Keratinocyte (primary cell): Measurements from ENCODE around the gene PROC.

Source experiments
- EZH2 ChIP-seq: IDR thresholded peaks from one replicate; pipeline ENCODE4 v1.6.1; 2012; ENCODE audit warnings: inconsistent platforms, mild to moderate bottlenecking, low read length, moderate library complexity
- TF ChIP-seq, protein P1 (sequence below), 3 experiments: IDR thresholded peaks in 1 of 3; conservative IDR thresholded peaks in 1 of 3; optimal IDR thresholded peaks in 1 of 3; 2 replicates in 2 of 3; 3 replicates in 1 of 3; pipeline versions ENCODE3 to v1.5.1; 2011; ENCODE audit warnings: low read length in 3 of 3, mild to moderate bottlenecking in 3 of 3, moderate library complexity in 2 of 3, control low read depth in 1 of 3, inconsistent platforms in 1 of 3; ENCODE audit not compliant: insufficient read depth in 2 of 3; ENCODE audit errors: extremely low read depth in 1 of 3

DNA sequence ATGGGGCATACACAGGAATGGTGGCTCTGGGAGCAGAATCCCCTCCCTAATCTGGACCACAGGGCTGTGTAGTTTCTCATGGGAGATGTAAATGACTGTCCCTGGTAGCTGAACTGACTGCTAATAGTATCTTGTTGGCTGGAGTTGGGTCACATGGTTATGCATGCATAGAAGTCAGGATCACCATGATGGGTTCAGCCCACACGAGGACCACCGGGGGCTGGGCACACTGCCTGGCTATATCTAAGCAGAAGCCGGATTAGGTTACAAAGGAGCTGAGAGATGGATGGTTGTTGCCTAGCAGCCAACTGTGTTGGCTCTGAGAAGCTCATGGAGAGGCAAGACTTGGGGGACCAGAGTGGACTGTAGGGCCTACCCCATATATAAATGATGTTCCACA lies 23.7 kb upstream of the PROC start:
- TF ChIP-seq, protein P1, sequence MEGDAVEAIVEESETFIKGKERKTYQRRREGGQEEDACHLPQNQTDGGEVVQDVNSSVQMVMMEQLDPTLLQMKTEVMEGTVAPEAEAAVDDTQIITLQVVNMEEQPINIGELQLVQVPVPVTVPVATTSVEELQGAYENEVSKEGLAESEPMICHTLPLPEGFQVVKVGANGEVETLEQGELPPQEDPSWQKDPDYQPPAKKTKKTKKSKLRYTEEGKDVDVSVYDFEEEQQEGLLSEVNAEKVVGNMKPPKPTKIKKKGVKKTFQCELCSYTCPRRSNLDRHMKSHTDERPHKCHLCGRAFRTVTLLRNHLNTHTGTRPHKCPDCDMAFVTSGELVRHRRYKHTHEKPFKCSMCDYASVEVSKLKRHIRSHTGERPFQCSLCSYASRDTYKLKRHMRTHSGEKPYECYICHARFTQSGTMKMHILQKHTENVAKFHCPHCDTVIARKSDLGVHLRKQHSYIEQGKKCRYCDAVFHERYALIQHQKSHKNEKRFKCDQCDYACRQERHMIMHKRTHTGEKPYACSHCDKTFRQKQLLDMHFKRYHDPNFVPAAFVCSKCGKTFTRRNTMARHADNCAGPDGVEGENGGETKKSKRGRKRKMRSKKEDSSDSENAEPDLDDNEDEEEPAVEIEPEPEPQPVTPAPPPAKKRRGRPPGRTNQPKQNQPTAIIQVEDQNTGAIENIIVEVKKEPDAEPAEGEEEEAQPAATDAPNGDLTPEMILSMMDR (optimal IDR thresholded peaks at IDR 0.05 in 1 of 3, IDR thresholded peaks at IDR 0.05 in 1 of 3, conservative IDR thresholded peaks at IDR 0.05 in 1 of 3; ENCODE audit: extremely low read depth in 1 of 3, insufficient read depth in 2 of 3, low read length in 3 of 3) = no peak
- no peak for TF ChIP-seq EZH2
